Vagina (tissue), 2 donors: ENCODE results near the gene BARX2.

Source experiments
- POLR2AphosphoS5 ChIP-seq, 2 donors: sonication (generic); formaldehyde crosslinking; IDR thresholded peaks; one replicate each; pipeline ENCODE4 v1.9.0; 2017; ENCODE audit warnings: antibody characterized with exemption in 2 of 2, mild to moderate bottlenecking in 2 of 2, low read depth in 1 of 2; ENCODE audit not compliant: insufficient read depth in 1 of 2
- TF ChIP-seq, protein P1 (sequence below), 3 experiments: fragments of 450-650 bp in 2 of 3; fragments of 200-600 bp in 1 of 3; sonication (generic) in 1 of 3; IDR thresholded peaks; one replicate each; pipeline ENCODE4 v1.5.1; 2017 to 2019; ENCODE audit warnings: antibody characterized with exemption in 3 of 3, mild to moderate bottlenecking in 2 of 3, moderate library complexity in 2 of 3

DNA sequence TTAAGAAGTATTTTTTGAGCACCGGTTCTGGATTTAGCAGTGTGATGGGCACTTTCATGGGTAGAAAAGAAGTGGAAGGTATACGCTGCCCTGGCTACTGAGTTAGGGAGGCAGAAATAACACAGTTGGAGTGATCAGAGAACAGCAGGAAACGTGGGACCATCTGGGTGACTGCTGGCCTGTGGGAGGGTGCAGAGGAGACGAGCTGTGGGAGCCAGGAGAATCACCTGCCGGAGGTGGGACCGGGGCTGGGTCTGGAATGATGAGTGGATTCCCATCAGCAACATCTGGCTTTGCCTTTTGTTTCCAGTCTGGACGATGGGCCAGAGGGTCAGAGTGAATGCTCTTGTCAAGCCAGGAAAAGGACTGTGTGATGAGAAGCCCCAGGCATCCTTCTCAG is 66.5 kb downstream of the BARX2 start:
- no peak for TF ChIP-seq POLR2AphosphoS5 (IDR thresholded peaks at IDR 0.05; ENCODE audit: insufficient read depth in 1 of 2, low read depth in 1 of 2)
- TF ChIP-seq, protein P1, sequence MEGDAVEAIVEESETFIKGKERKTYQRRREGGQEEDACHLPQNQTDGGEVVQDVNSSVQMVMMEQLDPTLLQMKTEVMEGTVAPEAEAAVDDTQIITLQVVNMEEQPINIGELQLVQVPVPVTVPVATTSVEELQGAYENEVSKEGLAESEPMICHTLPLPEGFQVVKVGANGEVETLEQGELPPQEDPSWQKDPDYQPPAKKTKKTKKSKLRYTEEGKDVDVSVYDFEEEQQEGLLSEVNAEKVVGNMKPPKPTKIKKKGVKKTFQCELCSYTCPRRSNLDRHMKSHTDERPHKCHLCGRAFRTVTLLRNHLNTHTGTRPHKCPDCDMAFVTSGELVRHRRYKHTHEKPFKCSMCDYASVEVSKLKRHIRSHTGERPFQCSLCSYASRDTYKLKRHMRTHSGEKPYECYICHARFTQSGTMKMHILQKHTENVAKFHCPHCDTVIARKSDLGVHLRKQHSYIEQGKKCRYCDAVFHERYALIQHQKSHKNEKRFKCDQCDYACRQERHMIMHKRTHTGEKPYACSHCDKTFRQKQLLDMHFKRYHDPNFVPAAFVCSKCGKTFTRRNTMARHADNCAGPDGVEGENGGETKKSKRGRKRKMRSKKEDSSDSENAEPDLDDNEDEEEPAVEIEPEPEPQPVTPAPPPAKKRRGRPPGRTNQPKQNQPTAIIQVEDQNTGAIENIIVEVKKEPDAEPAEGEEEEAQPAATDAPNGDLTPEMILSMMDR (IDR thresholded peaks at IDR 0.05) = no peak
